GM20000 (cell line): ENCODE results near the gene TEX55.
"Not testable (repeated sequence)": the region's sequence is repeated elsewhere in the genome, so short reads cannot be mapped to it uniquely, and the experiment has no call there.

ENCODE experiments used
- DNase-seq: peaks from one replicate; pipeline ENCODE4 v3.0.0; 2012; ENCODE audit warnings: low spot score
- TF ChIP-seq, protein P1 (sequence below): IDR thresholded peaks from 2 replicates; pipeline ENCODE4 v1.5.1; 2012; ENCODE audit warnings: mild to moderate bottlenecking, control low read depth; ENCODE audit errors: extremely low read depth, missing control alignments

TEX55 gene

DNA sequence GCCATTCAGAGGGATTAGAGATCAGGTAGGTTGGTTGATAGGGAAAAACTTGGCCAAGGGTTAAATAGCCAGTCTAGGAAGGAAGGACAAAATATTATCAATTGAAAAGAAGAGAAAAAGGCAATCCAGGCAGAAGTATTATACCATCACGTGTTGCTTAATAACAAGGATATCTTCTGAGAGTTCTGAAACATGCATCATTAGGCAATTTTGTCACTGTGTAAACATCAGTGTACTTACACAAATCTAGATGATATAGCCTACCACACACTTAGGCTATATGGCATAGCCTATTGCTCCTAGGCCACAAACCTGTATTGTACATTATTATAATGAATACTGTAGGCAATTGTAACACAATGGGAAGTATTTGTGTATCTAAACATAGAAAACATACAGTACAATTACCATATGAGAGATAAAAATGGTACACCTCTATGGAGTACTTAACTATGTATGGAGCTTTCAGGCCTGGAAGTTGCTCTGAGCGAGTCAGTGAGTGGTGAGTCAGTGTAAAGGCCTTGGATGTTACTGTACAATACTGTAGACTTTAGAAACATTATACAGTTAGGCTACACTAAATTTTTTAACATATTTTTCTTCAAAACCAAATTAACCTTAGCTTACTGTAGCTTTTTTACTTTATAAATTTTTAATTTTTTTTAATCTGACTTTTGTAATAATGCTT is 2.7 kb downstream of the TEX55 start:
- DNase-seq = no peak
- TF ChIP-seq, protein P1, sequence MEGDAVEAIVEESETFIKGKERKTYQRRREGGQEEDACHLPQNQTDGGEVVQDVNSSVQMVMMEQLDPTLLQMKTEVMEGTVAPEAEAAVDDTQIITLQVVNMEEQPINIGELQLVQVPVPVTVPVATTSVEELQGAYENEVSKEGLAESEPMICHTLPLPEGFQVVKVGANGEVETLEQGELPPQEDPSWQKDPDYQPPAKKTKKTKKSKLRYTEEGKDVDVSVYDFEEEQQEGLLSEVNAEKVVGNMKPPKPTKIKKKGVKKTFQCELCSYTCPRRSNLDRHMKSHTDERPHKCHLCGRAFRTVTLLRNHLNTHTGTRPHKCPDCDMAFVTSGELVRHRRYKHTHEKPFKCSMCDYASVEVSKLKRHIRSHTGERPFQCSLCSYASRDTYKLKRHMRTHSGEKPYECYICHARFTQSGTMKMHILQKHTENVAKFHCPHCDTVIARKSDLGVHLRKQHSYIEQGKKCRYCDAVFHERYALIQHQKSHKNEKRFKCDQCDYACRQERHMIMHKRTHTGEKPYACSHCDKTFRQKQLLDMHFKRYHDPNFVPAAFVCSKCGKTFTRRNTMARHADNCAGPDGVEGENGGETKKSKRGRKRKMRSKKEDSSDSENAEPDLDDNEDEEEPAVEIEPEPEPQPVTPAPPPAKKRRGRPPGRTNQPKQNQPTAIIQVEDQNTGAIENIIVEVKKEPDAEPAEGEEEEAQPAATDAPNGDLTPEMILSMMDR = no peak

DNA sequence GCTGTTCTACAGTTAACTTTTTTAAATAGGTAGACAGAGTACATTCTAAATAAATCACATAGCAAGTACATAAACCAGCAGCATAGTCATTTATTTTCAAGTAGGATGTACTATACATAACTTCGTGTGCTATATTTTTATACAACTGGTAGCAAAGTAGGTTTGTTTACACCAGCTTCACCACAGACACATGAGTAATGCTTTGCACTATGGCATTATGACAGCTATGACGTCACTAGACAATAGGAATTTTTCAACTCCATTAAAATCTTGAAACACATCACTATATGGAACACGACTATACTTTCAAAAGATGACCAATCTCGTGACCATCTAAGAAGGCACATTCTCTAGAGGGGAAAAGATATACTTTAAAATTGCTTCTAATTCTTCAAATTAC is 3.5 kb downstream of the TEX55 start:
- DNase-seq = no peak
- TF ChIP-seq, protein P1 = no peak

GRCh38 chr3:119156868-119157267 is 10.9 kb downstream of the TEX55 start:
- TF ChIP-seq, protein P1 = no peak

GRCh38 chr3:119157971-119158370 is 12.0 kb downstream of the TEX55 start:
- TF ChIP-seq, protein P1 = no peak
- DNase-seq = no peak

More at GRCh38 chr3:119156868-119157267, 10.9 kb downstream of the TEX55 start:
- no peak for DNase-seq

- TF ChIP-seq, protein P1 = no peak
- DNase-seq = no peak
Observed at GRCh38 chr3:119160361-119160760, 14.4 kb downstream of the TEX55 start.

- TF ChIP-seq, protein P1 = no peak
- DNase-seq = no peak
Observed at GRCh38 chr3:119160815-119161214, 14.8 kb downstream of the TEX55 start.

DNA sequence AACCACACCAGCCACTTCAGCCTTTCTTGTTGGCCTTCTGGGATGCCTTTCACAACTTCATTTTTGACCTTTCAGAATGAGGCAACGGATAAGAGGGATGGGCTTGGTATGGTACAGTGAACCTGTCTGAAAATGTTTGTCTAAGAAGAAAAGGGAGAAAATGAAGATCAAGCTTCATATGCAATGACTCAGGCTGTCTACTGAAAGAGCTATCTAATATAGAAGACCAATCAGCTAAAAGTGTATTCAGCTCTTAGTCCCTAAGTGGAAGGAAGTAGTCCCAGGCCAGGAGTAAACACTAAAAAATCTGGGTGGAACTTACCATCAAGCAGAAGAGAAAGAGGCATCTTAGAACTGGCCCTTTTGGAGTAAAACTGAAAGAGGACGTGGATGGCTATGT is 15.3 kb downstream of the TEX55 start:
- TF ChIP-seq, protein P1 = no peak
- DNase-seq = no peak

GRCh38 chr3:119164745-119165144 is 18.8 kb downstream of the TEX55 start:
- not testable (repeated sequence) for DNase-seq
